HG02884 (cell line): ENCODE results near the gene ZNFX1.
"Not testable (repeated sequence)": the region's sequence is repeated elsewhere in the genome, so short reads cannot be mapped to it uniquely, and the experiment has no call there.

Experiments
- ATAC-seq: cut with Tn5 transposase; IDR thresholded peaks from one replicate; pipeline ENCODE4 v1.9.1; 2021; ENCODE audit warnings: mild to moderate bottlenecking, moderate library complexity; ENCODE audit not compliant: unreplicated experiment

The ZNFX1 gene

DNA sequence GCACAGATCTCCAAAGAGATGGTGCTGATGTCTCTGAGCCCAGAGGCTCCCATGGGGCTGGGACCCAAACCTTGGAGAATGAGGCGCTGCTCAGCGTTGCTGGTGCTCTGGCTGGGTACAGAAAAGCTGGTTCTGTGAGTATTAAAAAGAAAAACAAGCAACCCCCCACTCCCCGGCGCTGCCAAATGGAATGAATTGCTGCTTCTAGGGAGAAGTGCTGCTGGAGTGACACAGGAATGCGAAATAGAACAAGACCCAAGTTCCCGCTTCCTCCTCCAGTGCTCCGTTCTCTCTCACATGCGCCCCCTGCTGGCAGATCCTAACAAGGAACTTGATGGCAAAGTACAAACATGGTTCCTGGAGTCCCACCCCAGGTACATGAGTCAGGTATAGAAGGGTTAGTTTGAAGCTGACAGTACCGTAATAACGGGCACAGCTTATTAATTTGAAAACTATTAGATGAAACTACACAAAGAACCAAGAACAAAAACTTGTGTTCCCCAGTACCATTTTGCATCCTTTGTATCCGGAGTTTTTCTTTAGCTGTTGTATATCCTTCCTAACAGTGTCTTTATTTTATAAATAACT lies 60.8 kb downstream of the ZNFX1 start:
- ATAC-seq: no peak

DNA sequence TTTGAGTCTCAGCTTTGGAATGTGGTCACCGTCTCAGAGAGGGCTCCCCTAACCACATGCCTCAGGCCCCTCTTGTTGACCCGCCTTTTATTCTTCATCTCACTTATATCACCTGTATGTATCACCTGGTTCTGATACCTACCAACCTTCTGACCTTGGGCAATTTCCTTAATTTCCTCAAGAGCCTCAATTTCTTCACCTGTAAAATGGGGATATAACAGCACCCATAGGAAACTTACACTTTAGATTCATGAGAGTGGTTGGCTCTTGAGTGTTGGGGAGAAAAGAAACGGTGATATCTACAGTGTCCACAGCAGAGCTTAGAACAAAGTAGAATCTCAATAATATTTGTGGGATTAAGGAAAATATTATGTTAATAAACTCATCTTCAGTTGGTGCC lies 62.6 kb downstream of the ZNFX1 start:
- no peak for ATAC-seq

DNA sequence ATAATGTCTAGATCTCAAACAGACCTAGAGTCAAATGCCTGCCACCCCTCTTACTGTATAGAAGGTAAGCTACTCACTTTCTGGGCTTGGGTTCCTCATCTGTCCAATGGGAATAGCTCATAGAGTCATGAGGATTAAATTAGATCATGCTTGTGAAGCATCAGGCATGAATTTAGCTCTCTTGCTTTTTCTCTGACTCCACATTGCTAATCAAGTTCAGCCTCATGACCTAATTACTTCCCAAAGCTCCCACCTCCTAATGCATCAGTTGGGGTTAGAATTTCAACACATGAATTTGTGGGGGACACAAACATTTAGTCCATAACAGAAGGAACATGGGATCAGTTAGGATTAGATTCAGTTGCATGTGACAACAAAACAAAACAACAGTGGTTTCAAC lies 63.3 kb downstream of the ZNFX1 start:
- ATAC-seq: no peak

DNA sequence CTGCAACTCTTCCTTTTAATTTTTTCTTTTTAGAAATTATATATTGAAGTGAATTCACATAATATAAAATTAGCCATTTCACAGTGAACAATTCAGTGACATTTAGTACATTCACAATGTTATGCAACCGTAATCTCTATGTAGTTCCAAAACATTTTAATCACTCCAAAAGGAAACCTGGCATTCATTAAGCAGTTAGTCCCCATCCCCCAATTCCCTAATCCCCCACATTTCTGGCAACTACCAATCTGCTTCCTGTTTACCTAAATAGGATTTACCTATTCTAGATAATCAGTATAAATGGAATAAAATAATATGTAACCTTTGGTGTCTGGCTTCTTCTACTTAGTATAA lies 67.1 kb downstream of the ZNFX1 start:
- no peak for ATAC-seq

DNA sequence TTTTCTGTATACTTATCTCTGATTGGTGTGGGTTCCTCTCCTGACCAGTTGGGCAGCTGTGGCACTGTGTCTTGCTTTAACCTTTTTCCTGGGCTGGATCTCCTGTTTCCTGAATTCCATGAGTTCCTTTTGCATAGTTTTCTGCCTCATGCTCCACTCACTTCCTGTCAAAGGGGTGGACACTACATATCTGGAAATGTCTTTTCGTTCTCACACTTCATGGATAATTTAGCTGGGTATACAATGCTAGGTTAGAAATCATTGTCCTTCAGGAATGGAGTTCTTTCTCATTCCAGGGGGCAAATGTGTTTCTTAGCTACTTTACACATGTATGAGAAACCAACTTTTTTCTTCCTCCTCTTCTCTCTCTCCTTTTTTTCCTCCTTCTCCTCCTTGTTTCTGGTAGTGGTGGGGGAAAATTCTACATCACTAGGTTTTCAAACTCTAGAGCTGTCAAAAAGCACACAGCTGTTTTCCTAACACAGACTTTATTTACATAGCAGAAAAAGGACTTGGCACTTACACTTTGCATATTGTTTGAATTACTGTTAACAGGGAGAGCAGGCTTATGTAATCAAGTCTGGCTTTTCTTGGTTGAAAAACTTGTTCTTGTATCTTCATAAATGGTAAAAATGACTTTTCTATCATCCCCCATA lies 67.6 kb downstream of the ZNFX1 start:
- ATAC-seq: no peak

DNA sequence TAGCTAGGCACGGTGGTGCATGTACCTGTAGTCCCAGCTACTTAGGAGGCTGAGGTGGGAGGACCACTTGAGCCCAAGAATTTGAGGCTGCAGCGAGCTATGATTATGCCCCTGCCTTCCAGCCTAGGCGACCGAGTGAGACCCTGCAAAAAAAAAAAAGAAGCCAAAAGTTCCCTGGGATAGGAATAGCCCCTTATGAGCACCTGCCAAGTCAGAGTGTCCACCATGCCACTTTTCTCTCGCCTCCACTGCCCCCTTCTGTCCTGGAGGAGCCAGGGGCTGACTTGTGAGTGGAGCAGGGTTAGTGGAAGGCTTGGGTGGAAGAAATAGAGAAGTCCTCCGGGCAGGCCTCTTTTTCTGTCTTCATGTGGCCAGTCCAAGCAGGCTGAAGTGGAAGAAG lies 70.8 kb downstream of the ZNFX1 start:
- no peak for ATAC-seq

DNA sequence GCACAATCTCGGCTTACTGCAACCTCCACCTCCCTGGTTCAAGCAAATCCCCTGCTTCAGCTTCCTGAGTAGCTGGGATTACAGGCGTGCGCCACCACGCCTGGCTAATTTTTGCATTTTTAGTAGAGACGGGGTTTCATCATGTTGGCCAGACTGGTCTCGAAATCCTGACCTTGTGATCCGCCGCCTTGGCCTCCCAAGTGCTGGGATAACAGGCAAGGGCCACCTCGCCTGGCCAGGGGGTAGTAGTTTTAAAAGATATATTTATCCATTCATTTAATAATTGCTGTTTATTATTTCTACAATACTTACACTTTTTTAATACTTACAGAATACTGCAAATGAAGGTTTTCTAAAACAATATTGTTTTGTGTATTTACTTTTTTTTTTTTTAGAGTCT lies 74.1 kb downstream of the ZNFX1 start:
- no peak for ATAC-seq

DNA sequence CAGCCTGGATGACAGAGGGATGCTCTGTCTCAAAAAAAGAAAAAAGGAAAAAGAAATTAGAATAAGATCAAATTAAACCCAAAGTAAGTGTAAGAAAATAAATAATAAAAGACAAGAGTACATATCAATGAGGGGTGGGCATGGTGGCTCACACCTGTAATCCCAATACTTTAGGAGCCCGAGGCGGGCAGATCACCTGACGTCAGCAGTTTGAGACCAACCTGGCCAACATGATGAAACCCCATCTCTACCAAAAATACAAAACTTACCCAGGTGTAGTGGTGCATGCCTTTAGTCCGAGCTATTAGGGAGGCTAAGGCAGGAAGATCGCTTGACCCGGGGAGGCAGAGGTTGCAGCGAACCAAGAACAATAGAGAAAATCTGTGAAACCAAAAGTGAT lies 74.8 kb downstream of the ZNFX1 start:
- no peak for ATAC-seq

DNA sequence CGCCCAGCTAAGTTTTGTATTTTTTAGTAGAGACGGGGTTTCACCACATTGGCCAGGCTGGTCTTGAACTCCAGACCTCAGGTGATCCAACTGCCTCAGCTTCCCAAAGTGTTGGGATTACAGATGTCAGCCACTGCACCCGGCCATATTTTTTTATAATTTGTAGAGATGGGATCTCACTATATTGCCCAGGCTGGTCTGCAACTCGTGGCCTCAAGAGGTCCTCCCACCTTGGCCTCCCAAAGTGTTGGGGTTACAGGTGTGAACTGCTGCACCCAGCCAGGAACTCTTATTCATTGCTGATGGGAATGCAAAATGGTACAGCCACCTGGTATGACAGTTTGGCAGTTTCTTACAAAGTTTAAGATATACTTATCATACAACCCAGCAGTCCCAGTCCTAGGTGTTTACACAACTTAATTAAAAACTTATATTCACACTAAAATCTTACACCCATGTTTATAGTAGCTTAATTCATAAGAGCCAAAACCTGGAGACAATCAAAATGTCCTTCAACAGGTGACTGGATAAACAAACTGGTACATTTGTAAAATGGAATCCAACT lies 78.0 kb downstream of the ZNFX1 start:
- no peak for ATAC-seq

DNA sequence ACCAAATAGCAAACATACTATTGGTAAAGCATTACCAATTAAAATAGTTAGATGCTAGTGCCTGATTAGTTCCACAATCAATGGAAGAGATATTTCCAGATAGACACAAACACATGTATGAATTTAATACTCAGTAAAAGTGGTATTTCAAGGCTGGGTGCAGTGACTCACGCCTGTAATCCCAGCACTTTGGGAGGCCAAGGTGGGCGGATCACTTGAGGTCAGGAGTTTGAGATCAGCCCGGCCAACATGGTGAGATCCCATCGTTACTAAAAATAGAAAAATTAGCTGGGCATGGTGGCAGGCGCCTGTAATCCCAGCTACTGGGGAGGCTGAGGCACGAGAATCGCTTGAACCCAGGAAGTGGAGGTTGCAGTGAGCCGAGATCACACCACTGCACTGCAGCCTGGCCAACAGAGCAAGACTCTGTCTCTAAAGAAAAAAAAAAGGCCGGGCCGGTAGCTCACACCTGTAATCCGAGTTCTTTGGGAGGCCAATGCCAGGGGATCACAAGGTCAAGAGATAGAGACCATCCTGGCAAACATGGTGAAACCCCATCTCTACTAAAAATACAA lies 84.8 kb downstream of the ZNFX1 start:
- ATAC-seq: not testable (repeated sequence)
